SK-N-MC (cell line): ENCODE measurements around the gene RNF8.

Experiments
- EZH2 ChIP-seq: fragments of 200-600 bp; sonication (generic); IDR thresholded peaks from one replicate; pipeline ENCODE4 v1.6.1; 2017; ENCODE audit warnings: antibody characterized with exemption
- POLR2AphosphoS5 ChIP-seq: IDR thresholded peaks from 2 replicates; pipeline ENCODE4 v1.6.1; 2012; ENCODE audit warnings: mild to moderate bottlenecking, low read depth, low read length, borderline replicate concordance

DNA sequence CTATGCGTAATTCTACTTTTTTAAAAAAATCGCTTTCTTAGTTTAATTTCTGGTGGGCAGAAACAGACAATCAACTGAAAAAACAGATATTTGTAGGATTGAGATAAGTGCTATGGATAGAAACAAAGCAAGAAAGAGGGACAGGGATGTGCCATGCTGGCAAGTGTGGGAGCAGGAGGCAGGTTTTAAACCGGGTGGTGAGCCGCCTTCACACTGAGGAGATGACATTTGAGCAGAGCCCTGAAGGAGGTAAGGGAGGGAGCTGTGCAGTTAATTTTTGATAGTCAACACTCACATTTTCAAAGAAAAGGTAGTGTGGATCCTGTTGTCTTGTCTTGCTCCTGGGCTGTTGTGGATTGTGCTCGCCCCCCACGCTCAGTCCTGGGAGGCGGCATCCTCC is 49.0 kb upstream of the RNF8 start:
- no peak for TF ChIP-seq EZH2
- TF ChIP-seq POLR2AphosphoS5, result no peak
